NCI-H82 treated with DMSO at 0.1 percent for 48 hours (cell line): Measurements from ENCODE around the gene NAV2.

Source experiments
- DNase-seq: peaks from one replicate; lab custom pipeline; 2025; ENCODE audit not compliant: unreplicated experiment; lab: John Stamatoyannopoulos, UW

Gene NAV2

GRCh38 chr11:19739872-19740271 is 27.2 kb downstream of the NAV2 start:
- peak; percentile 4 for DNase-seq

GRCh38 chr11:19740586-19740985 is 27.9 kb downstream of the NAV2 start:
- DNase-seq = no peak

GRCh38 chr11:19742588-19743292 is 30.1 kb downstream of the NAV2 start:
- DNase-seq = no peak

GRCh38 chr11:19743622-19744021 is 31.0 kb downstream of the NAV2 start:
- DNase-seq = no peak

- no peak for DNase-seq
Observed at GRCh38 chr11:19744130-19744529, 31.5 kb downstream of the NAV2 start.

- no peak for DNase-seq
Observed at GRCh38 chr11:19746086-19746485, 33.4 kb downstream of the NAV2 start.

- no peak for DNase-seq
Observed at GRCh38 chr11:19747634-19748033, 35.0 kb downstream of the NAV2 start.

GRCh38 chr11:19751055-19751454 is 38.4 kb downstream of the NAV2 start:
- DNase-seq = no peak

GRCh38 chr11:19753451-19754106 is 40.9 kb downstream of the NAV2 start:
- no peak for DNase-seq

- no peak for DNase-seq
Observed at GRCh38 chr11:19756675-19757475, 44.2 kb downstream of the NAV2 start.

GRCh38 chr11:19759389-19759788 is 46.8 kb downstream of the NAV2 start:
- DNase-seq = no peak

GRCh38 chr11:19762266-19762665 is 49.6 kb downstream of the NAV2 start:
- DNase-seq = no peak

- no peak for DNase-seq
Observed at GRCh38 chr11:19763330-19763729, 50.7 kb downstream of the NAV2 start.

GRCh38 chr11:19766206-19766605 is 53.6 kb downstream of the NAV2 start:
- DNase-seq = no peak

- DNase-seq = no peak
Observed at GRCh38 chr11:19766810-19767209, 54.2 kb downstream of the NAV2 start.

GRCh38 chr11:19767627-19768151 is 55.1 kb downstream of the NAV2 start:
- DNase-seq = no peak

- no peak for DNase-seq
Observed at GRCh38 chr11:19768197-19768596, 55.6 kb downstream of the NAV2 start.

GRCh38 chr11:19768815-19769214 is 56.2 kb downstream of the NAV2 start:
- DNase-seq = no peak

GRCh38 chr11:19769820-19770219 is 57.2 kb downstream of the NAV2 start:
- no peak for DNase-seq

- DNase-seq = no peak
Observed at GRCh38 chr11:19770277-19770676, 57.6 kb downstream of the NAV2 start.

- no peak for DNase-seq
Observed at GRCh38 chr11:19771463-19771862, 58.8 kb downstream of the NAV2 start.

- DNase-seq = no peak
Observed at GRCh38 chr11:19772480-19772879, 59.8 kb downstream of the NAV2 start.
